ENCODE results near the gene USF3.
A peak's percentile ranks its signal among the peaks of the same experiment; 100 is the strongest.
"Not testable (repeated sequence)": the region's sequence is repeated elsewhere in the genome, so short reads cannot be mapped to it uniquely, and the experiment has no call there.

USF3 gene

DNA sequence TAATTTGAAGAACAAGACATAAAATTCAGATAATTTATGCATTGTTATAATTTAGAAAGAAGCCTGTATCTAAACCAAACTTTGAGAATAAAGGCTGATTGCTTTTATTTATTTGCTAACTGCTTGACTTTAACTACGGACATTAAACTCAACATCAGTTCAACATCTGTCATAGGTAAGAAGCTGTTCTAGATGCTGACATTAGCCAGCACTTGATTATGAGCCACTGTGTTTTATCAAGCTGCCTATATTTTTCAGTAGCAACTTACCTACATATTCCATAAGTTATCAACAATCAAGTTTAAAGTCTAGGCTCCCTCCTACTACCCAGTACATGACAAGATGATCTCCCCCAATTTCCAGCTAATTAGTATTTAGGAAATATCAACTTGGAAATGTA, 42.1 kb downstream of the USF3 start:
- no peak for DNase-seq

DNA sequence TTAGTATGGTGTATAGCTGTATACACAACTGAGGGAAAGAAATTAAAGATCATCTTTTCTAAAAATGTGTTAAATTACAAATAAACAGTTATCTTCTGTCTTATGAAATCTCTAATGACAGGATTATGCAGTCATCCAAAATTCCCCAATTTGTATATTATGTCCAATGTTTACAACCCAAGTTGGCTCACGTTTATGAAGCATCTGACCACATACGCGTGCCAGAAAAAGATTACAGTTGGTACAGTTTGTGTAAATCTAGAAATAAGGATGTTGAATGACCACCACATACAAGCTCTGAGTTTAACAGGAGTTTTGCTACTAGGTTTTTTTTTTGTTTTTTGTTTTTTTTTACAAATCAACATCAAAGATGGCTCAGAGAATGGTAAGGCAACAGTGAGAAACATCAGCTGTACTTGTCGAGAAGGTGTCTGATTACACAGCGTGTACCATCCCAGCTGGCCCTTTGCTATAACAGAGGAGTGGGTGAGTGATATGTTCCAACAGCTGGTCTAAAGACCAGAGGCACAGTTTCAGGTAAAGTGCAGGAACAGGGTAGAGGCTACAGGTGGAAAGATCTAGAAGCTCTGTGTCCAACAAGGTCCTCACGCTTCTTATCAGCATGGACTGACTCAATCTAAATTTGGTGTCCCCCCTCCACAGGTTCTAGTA, 47.1 kb downstream of the USF3 start:
- DNase-seq: no peak

- DNase-seq: no peak
These were observed 47.9 kb downstream of the USF3 start for GRCh38 chr3:113648524-113648923.

DNA sequence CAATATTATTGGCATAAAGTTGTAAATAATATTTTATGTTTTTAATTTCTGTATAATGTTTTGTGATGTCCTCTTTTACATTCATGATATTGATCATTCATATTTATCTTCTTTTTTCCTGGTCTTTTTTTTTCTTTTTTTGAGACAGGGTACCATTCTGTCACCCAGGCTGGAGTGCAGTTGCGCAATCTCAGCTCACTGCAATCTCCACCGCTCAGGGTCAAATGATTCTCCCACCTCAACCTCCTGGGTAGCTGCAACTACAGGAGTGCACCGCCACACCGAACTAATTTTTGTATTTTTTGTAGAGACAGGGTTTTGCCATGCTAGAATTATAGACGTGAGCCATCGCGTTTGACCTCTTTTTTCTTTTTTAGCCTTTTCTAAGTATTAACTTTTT, 52.9 kb downstream of the USF3 start:
- no peak for DNase-seq

DNA sequence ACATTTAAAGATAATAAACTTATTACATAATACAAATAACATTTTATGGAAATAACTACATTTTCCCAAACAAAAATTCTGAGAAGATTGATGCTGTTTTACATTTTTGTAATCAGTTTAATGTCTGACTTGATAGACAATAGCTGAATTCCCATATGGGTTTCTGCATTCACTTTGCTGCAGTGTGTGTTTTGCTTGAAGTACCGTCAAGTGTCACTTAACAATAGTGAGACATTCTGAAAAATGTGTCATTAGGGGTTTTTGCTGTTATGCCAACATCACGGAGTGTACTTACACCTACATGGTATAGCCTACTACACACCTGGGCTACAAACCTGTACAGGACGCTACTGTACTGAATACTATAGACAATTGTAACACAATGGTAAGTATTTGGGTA, 57.5 kb downstream of the USF3 start:
- DNase-seq: no peak

GRCh38 chr3:113637756-113638155, 58.7 kb downstream of the USF3 start:
- no peak for DNase-seq

DNA sequence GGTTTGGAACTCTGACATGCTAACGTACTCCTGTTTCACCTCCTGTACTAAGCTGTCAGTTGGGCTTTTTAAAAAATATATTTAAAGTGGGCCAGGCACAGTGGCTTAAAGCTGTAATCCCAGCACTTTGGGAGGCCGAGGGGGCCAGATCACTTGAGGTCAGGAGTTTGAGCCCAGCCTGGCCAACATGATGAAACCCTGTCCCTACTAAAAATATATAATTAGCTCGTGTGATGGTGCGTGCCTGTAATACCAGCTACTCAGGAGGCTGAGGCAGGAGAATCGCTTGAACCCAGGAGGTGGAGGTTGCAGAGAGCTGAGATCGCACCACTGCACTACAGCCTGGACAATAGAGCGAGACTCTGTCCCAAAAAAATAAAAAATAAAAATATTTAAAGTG, 60.4 kb downstream of the USF3 start:
- DNase-seq: not testable (repeated sequence)

DNA sequence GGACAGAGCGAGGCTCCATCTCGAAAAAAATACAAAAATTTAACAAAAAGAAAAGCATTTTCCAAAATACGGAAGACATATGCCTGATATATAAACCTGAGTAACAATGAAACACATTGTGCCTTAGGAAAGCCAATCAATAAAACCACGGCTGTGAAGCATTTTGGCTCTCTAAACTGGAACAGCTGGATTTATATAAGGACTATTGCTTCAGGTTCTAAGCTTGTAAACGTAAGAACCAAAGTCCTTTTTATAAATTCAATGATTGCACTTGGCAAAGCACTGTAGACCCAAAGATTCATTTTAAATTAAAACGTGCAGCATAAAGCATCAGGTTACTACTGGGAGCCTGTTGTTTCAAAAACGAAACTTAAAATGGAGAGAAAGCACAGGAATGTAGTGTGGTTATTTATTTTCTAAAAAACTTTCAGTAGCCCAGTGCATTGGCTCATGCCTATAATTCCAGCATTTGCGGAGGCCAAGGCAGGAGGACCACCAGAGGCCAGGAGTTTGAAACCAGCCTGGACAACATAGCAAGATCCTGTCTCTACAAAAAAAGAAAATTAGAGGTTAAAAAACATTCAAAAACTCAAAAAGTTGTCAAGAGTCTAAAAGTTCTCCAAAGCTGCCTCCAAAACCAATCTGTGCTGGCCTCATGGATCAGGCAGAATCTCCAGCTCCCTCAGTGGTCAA, 61.5 kb downstream of the USF3 start:
- no peak for DNase-seq

GRCh38 chr3:113631573-113631972, 64.9 kb downstream of the USF3 start:
- DNase-seq: no peak

GRCh38 chr3:113630956-113631542, 65.4 kb downstream of the USF3 start:
- no peak for DNase-seq

- no peak for DNase-seq
These were observed 66.6 kb downstream of the USF3 start for GRCh38 chr3:113629584-113630421.

GRCh38 chr3:113628788-113629187, 67.7 kb downstream of the USF3 start:
- DNase-seq: no peak

DNA sequence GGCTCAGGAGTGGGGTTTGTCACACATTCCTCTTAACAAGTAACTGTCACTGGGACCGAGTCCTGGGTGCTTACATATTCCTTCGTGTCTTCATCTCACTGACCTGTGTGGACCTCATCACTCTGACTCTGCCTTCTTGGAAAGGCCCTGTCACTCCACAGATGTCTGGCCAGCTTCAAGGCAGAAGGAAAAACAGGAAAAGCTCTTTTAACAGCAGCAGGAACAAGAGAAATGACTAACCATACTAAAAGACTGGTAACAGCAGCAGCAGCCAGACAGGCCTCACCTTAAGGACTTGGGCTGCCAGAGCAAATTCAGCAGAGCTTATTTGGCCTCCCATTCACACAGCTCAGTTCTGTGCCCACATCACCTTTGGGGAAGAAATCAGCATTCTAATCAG, 68.1 kb downstream of the USF3 start:
- no peak for DNase-seq

- peak; percentile 55 for DNase-seq
These were observed 69.7 kb downstream of the USF3 start for GRCh38 chr3:113626503-113627371.

DNA sequence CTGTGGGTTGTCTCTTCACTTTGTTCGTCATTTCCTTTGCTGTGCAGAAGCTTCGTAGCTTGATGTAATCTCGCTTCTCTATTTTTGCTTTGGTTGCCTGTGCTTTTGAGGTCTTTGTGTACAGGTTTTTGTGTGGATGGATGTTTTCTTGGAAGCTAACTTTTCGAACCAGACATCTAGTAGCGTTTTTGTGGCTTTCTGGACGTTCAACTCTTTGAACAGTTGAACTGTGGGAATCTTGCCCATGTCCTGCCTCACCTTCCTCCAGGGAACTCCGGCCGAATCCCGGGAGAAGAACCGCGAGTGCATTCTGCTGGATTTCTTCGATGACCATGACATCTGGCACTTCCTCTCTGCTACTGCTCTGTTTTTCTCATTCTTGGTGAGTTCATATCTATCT, 70.6 kb downstream of the USF3 start:
- no peak for DNase-seq

GRCh38 chr3:113623811-113624210, 72.6 kb downstream of the USF3 start:
- DNase-seq: no peak

DNA sequence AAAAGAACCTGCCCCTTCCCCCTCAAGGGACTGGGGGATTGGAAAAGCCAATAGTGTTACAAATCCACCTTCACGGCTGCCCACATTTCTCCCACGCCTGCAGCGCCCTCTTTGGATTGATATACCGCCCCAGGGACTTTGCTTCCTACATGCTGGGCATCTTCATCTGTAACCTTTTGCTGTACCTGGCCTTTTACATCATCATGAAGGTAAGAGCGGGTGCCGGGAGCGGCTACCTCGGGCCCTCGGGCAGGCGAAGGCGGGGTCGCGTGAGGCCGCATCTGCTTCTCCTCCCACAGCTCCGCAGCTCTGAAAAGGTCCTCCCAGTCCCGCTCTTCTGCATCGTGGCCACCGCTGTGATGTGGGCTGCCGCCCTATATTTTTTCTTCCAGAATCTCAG, 73.1 kb downstream of the USF3 start:
- no peak for DNase-seq

- DNase-seq: no peak
These were observed 76.4 kb downstream of the USF3 start for GRCh38 chr3:113620091-113620490.

GRCh38 chr3:113617726-113618125, 78.7 kb downstream of the USF3 start:
- DNase-seq: no peak

DNA sequence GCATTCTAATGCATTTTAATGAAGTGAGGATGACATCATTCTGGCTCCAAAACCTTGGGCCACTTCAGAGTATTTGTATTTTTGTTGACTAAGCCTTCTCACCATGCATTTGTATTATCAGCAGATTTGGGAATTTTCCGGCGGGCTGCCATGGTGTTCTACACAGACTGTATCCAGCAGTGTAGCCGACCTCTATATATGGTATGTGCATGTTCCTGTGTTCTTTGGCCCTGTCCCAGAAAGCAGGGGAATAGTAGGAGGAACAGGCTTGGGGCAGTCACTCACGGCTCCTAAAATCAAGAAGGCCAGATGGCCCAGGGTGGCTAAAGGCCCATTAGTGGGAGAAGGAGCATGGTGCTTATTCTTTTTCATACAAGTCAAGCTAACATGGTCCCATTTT, 80.5 kb downstream of the USF3 start:
- DNase-seq: no peak

GRCh38 chr3:113614402-113614801, 82.0 kb downstream of the USF3 start:
- DNase-seq: no peak

DNA sequence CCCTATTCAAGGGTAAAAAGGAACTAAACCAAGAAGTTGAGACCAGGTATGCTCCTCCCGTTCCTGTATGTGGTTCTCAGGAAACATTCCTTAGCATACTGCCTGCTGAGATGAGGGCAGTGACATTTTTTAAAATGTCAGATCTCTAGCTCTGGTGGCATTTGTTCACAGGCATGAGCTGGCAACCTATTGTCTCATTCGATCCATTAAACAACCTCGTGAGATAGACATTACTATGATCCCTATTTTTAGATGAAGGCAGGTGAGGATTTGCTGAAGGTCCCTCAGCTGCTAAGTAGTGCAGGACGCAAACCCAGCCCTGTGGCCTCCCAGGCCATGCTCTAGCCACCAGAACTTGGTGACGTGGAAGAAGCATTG, 89.2 kb downstream of the USF3 start:
- no peak for DNase-seq

Data from fibroblast of upper back skin (primary cell).